GM12864 (cell line): ENCODE measurements around the gene EGFL8.
"Not testable (repeated sequence)": the region's sequence is repeated elsewhere in the genome, so short reads cannot be mapped to it uniquely, and the experiment has no call there.

Experiments
- DNase-seq: peaks from one replicate; pipeline ENCODE4 v3.0.0-alpha.2; 2011; ENCODE audit warnings: low read depth
- H3K4me3 ChIP-seq: 2 replicates; pipeline ENCODE4 v1.5.1; 2011; ENCODE audit warnings: mild to moderate bottlenecking, low read depth, low read length, control low read depth
- TF ChIP-seq, protein P1 (sequence below): IDR thresholded peaks from 2 replicates; pipeline ENCODE4 v1.5.1; 2011; ENCODE audit warnings: low read depth, mild to moderate bottlenecking, moderate library complexity, low read length, control low read depth, inconsistent platforms; ENCODE audit errors: missing control alignments

The EGFL8 gene

DNA sequence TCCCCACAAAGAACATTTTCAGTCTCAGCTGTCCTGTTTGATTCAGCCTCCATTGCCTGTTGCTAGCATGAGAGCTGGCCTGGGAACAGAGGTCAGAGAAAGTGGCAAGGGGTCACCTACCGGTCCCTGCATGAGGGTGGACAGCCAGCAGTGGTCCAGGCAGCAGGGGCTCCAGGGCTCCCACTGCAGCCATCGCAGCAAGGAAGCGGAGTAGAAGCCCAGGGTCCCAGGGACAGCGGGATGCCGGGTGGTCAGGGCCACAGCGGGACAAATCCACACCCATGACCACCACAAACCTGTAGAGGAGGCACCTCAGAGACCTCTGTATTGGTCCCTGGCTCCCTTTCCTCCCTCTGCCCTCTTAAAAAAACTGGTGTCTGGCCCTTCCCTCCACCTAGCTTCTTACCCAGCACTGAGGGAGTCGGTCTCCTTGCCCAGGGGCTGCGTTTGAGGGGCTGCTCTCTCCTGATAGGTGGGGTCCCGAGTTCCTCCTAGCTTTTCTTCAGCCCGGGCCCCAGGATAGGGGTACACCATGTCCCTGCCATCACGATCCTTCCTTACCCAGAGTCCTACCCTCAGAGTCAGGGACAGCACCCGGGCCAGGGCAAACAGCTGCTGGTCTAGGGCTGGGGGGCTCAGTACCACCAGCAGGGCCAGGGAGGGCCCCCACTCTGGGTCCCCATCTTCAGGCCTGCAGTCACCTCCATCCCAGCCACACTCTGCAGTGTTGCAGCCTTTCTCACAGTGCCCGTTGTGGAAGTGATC, 36.5 kb downstream of the EGFL8 start:
- no peak for DNase-seq
- no peak overlapping the region for H3K4me3 ChIP-seq
- TF ChIP-seq, protein P1, sequence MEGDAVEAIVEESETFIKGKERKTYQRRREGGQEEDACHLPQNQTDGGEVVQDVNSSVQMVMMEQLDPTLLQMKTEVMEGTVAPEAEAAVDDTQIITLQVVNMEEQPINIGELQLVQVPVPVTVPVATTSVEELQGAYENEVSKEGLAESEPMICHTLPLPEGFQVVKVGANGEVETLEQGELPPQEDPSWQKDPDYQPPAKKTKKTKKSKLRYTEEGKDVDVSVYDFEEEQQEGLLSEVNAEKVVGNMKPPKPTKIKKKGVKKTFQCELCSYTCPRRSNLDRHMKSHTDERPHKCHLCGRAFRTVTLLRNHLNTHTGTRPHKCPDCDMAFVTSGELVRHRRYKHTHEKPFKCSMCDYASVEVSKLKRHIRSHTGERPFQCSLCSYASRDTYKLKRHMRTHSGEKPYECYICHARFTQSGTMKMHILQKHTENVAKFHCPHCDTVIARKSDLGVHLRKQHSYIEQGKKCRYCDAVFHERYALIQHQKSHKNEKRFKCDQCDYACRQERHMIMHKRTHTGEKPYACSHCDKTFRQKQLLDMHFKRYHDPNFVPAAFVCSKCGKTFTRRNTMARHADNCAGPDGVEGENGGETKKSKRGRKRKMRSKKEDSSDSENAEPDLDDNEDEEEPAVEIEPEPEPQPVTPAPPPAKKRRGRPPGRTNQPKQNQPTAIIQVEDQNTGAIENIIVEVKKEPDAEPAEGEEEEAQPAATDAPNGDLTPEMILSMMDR: no peak

DNA sequence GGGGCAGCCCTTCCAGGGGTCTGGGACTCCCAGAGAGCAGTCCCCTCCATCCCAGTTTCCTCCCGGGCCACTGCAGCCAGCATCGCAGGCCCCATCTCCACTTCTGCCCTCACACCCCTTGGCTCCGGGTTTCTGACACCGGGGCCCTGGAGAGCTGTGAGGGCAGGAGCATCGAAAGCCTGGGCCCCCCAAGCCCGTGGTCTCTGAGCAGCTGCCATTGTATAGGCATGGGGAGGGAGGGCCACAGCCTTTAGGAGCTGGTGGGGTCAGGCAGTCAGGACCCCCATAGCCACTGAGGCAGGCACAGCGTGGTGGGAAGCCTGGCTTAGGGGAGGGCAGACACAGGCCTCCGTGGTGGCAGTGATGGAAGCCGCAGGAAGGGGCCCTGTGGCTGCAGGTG, 37.8 kb downstream of the EGFL8 start:
- TF ChIP-seq, protein P1: no peak
- no peak for DNase-seq

GRCh38 chr6:32203426-32204267, 39.3 kb downstream of the EGFL8 start:
- DNase-seq: no peak
- H3K4me3 ChIP-seq: no peak overlapping the region
- TF ChIP-seq, protein P1: no peak

More for the DNA sequence above, 37.8 kb downstream of the EGFL8 start:
- no peak overlapping the region for H3K4me3 ChIP-seq

DNA sequence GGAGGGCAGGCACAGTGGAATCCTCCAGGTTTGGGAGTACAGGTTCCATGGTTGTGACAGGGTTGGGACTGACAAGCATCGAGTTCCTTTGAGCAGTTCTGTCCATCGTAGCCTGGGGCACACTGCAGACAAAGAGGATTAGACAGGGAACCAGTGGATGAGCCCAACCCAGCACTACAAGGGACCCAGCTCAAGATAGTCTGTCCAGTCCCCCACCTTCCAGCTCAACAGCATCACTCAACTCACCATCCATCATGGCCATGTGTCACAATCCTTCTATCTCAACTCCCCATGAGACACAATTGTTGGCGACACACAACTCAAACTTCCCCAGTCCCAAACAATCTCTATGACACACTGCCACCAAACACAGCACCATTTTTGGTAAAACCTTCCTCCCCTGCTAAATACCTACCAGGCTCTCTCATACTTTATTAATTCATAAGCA, 39.9 kb downstream of the EGFL8 start:
- TF ChIP-seq, protein P1: no peak
- DNase-seq: no peak
- H3K4me3 ChIP-seq: no peak overlapping the region

- TF ChIP-seq, protein P1: no peak
- no peak overlapping the region for H3K4me3 ChIP-seq
- no peak for DNase-seq
Observed at GRCh38 chr6:32208996-32209395, 44.6 kb downstream of the EGFL8 start.

- TF ChIP-seq, protein P1: no peak
Observed at GRCh38 chr6:32210191-32210601, 45.8 kb downstream of the EGFL8 start.

GRCh38 chr6:32211432-32211831, 47.0 kb downstream of the EGFL8 start:
- DNase-seq, H3K4me3 ChIP-seq: not testable (repeated sequence)

More at GRCh38 chr6:32210191-32210601, 45.8 kb downstream of the EGFL8 start:
- DNase-seq: no peak
- no peak overlapping the region for H3K4me3 ChIP-seq
